ENCODE data around the gene KRTAP10-9.
"Not testable (repeated sequence)": the region's sequence is repeated elsewhere in the genome, so short reads cannot be mapped to it uniquely, and the experiment has no call there.

The KRTAP10-9 gene

DNA sequence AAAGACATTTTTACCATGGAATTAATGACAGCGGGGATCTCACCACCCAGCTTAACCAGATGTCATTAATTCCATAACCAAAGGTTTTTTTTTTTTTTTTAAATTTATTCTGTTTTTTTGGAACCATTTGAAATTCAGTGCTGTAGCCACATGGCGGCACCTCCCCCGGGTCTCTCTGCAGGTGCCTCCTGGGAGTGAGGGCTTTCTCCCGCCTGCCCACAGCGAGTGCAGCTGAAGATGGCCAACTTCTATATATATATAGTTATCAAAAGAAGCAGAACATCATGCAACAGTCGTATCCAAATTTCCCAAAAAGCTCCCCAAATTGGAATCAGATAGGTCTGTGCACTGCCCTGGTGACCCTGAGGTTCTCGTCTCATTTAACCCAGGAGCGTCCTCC lies 11.4 kb upstream of the KRTAP10-9 start:
- no peak for DNase-seq

DNA sequence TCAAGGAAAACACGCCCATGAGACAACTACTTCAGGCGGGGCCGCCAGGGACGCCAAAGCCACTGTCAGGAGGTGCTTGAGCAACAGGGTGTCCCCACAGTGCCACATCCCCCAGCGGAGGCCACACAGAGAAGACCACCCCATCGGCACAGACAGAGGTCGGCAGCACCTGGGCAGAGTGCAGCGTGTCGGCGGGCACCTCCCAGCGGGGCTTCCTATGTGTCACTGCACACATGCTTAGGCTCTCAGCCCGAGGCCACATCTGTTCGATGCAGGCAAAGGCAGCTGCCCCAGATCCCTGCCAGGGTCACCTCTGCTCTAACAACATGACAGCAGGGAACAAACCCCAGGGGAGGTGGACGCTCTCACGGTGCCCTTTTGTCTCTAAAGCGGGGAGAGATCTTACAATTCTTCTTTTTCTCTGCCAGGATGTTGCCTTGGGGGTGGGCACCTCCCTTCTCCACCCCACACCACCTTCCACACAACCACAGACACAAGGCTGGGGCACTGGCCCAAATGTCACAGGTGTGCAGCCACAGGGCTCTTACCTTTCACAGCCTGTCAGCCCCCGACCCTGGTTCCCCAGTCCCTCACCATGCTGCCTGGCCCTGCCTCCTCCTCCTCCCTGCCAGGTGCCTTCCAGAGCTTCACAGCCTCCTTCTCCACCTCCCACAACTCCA lies 10.8 kb upstream of the KRTAP10-9 start:
- no peak for DNase-seq

DNA sequence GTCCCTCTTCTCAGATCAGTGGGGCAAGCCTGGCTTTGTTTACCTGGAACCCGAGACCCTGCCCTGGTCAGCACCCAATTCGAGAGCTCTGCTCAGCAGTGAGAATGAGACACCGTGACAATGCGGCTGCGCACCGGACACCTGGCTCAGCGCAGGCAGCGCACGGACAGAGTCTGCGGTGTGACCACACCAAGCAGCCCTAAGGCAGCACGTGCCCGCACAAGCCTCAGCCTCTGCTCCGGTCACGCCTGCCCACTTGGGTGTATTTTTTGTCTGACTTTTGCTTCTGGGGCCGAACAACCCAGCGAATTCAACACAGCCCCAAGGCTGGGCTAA lies 10.3 kb upstream of the KRTAP10-9 start:
- DNase-seq = no peak

- DNase-seq = no peak
These were observed 9.8 kb upstream of the KRTAP10-9 start for GRCh38 chr21:44617071-44617501.

DNA sequence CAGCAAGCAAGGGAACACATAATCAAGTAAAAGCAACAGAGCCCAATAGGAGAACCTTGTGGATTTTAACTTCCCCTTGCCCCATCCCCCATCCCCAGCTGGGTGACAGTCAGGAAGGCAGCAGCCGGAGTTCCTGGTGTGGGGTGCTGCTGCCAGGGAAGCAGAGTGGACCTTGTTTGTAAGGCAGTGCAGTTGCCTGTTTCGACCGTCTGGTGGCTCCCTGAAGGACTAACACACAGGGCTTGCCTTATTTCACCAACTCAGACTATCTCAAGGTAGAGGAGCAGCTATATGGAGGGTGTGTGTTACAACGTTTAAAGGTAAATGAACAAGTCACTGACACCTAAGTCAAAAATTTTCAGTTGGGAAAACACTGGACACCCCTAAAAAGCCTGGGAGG lies 8.4 kb upstream of the KRTAP10-9 start:
- DNase-seq = peak; percentile 16 to 43

DNA sequence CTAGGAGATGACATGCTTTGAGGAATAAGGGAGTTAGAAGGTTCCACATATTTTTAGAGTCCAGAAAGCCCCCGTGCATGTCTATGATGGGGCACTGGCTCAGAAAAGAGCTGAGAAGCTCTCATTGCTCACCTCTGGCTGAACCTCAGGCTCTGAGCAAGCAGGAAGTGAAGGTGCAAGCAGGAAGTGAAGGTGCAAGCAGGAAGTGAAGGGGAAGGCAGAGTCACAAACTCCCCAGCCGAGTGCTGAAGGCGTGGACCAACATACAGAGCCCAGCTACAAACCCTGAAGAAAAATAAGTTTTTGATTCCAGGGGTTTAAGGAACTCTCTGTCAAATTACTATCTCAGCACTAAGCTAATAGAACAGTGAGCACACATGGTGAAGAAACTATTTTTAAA lies 8.0 kb upstream of the KRTAP10-9 start:
- no peak for DNase-seq

DNA sequence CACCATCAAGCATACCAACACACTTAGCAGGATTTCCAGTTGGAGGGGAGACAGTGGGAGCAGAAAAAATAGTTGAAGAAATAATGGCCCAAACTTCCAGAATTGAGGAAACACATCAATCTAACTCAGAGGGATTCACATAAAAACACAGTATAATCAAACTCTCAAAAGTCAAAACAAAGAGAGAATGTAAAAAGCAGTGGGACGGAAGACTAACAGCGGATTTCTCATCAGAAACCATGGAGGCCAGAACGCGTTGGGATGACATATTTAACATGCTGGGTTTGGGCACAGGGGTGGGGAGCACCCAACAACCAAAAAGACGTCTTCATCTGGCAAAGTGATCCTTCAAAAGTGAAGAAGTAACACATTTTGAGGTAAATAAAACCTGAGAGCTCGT lies 7.0 kb upstream of the KRTAP10-9 start:
- no peak for DNase-seq

DNA sequence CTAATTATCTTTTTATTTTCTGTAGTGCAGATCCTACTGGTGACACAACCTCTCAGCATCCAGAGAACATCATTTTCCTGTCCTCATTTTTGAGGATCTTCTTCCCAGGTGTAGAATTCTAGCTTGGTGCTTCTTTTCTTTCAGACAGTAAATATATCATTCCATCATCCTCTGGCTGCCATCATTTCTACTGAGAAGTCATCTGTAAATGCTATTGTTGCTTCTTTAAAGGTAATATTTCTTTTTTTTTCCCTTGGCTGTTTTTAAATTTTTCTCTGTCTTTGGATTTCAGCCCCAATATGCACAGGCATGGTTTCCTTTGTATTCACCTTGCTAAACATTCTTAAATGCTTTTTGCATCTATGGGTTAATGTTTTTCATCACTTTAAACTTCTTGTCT lies 3.3 kb upstream of the KRTAP10-9 start:
- DNase-seq = no peak

DNA sequence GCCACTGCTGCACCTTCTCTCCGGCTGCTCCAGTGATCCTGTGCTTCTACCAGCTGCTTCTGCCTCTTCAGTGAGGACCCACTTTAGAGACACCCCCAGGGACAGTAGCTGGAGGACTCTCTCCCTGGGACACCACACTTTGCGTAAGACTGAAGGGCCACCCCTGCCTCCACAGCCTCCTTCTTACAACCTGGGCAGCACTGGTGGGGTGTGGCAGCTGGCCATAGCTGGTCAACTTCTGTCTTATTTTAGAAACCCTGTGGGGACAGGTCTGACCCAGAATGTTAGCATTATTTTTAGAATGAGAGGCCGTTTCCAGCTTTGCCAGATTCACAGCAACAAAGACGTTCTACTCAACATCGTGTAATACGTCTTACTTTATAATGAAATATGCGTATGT lies 1.1 kb upstream of the KRTAP10-9 start:
- no peak for DNase-seq

DNA sequence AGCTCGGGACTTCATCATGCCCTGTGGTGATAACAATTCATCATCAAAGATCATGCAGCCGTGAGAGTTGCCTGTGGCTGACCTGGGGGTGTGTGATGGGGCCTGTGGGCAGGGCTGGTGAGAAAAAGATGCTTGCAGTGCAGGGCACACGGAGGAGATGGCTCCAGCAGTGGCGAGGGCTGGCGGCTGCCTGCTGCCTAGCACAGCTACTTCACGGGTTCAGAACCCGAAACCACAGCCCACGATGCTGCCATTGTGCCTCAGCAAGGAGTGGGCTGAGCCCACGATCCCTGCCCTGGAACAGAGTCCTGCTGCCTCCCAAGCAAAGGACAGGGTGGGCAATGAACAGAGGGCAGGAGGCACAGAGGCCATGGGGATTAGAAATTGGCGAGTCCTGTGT lies 631 bp upstream of the KRTAP10-9 start:
- no peak for DNase-seq

GRCh38 chr21:44627181-44627822 lies 409 bp downstream of the KRTAP10-9 start:
- not testable (repeated sequence) for DNase-seq

- DNase-seq = not testable (repeated sequence)
These were observed 939 bp downstream of the KRTAP10-9 start for GRCh38 chr21:44627831-44628233.

GRCh38 chr21:44628707-44629391 lies 2.0 kb downstream of the KRTAP10-9 start:
- DNase-seq = no peak

GRCh38 chr21:44630440-44630839 lies 3.5 kb downstream of the KRTAP10-9 start:
- DNase-seq = no peak

DNA sequence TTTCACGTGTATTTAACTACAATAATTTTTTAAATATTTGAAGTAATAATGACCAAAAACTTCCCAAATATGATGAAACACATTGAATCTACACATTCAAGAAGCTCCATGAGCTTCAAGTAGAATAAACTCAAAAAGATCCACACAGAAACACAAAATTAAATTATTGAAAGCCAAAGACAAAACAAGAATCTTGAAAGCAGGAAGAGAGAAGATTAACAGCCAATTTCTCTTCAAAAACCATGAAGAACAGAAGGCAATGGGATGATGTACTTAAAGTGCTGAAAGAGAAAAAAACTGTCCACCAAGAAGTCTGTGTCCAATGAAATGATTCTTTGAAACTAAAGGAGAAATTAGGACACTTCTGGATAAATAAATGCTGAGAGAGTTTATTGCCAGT lies 5.2 kb downstream of the KRTAP10-9 start:
- DNase-seq = no peak

- no peak for DNase-seq
These were observed 9.5 kb downstream of the KRTAP10-9 start for GRCh38 chr21:44636209-44637017.

- DNase-seq = no peak
These were observed 10.3 kb downstream of the KRTAP10-9 start, which contains the start of gene KRTAP10-10 for GRCh38 chr21:44637018-44637850. Gene KRTAP10-10, plus strand, starts transcription at chr21:44637356. Its CDS starts 62 bp downstream, at chr21:44637418.

DNA sequence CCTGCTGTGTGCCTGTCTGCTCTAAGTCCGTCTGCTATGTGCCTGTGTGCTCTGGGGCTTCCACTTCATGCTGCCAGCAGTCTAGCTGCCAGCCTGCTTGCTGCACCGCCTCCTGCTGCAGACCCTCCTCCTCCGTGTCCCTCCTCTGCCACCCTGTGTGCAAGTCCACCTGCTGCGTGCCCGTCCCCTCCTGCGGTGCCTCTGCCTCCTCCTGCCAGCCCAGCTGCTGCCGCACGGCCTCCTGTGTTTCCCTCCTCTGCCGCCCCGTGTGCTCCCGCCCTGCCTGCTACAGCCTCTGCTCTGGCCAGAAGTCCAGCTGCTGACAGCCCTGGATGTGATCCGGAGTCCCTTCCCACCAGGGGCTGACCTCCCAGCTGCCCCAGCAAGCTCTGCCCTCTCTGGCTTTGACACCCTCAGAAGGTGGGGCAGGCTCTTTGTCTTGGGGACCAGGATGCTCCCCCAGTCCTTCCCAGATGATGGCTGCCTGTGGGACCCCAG lies 11.0 kb downstream of the KRTAP10-9 start:
- DNase-seq = not testable (repeated sequence)

DNA sequence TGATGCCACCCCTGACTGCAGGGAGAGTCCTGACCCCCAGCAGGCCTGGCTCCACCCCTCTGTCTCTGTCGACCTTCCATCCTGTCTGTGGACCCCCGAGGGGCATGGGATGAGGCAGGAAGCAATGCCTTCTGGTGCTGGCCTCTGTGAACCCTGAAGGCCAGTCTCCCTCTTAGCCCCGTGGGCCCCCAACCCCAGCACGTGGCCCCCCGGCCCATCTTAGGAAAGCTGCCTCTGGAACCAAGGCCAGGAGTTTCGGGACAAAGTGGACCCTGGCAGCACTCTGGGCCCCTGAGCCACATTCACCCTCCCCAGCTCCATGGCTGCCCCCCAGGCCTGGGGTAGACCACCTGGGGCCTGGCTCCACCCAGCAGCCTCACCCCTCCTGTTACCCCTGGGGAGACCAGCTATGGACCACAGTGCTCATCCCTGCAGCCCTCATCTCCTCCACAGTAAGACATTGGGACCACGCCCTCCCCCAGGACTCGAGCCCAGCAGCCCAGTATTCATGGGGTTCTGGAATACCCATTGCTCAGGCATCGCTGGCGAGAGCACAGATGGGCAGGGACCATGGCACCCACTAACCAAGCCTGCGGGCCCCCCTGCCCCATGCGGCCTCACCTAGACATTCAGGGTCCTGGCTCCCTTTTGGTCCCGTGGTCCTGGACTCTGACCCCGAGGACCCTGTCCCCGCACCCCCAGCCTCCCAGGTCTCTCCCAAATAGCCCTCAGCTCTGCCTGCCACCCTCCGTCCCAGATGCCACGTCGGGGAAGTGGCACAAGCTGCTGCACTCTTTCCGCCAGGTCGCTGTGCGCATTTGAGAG lies 11.8 kb downstream of the KRTAP10-9 start:
- DNase-seq = not testable (repeated sequence)

DNA sequence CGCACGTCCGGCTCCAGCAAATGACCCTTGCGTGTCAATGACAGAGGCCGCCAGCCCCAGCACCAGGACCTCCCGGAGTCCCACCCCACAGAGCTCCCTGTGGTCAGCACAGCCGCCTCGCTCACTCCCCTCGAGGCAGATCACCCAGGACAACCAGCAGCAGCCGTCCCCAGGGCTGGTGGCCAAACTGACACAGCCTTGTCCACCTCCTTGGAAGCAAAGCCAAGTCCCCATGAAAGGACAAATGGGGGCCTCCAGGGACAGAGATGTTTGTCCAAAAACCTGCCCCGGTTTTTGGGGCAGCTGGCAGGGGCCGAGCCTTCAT lies 12.4 kb downstream of the KRTAP10-9 start:
- no peak for DNase-seq

DNA sequence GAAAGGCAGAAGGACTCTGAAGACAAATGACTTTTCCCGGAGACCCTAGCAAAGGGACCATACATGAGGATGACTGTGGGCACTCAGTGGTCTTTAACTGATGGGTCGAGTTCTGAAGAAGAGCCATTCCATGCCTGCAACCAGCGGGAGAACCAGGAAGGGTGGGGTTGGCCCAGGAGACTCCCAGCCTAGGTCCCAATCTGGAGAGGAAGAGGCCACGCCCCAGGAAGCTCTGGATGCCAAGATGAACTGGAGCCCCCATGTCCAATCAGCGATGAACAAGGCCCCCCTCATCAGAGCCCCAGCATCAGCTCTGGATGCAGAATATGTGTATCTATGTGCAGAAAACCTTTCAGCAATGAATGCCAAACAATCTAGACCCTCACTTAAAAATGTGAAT lies 13.9 kb downstream of the KRTAP10-9 start:
- no peak for DNase-seq

Measured in inflammatory macrophage (primary cell).